SK-N-SH treated with all-trans-retinoic acid at 6 μM for 48 hours (cell line): Measurements from ENCODE around the gene LRBA.

ENCODE experiments used
- ESRRG ChIP-seq: fragments of 250-450 bp; sonication (Bioruptor Pico); IDR thresholded peaks from 2 replicates; pipeline ENCODE4 v1.6.1; 2021; ENCODE audit warnings: mild to moderate bottlenecking
- GLIS3 ChIP-seq: fragments of 250-450 bp; sonication (Bioruptor Pico); IDR thresholded peaks from 2 replicates; pipeline ENCODE4 v1.5.0; 2020; ENCODE audit warnings: mild to moderate bottlenecking, moderate library complexity
- RARB ChIP-seq: fragments of 250-450 bp; sonication (Bioruptor Pico); IDR thresholded peaks from 2 replicates; pipeline ENCODE4 v1.8.0; 2021; ENCODE audit warnings: mild to moderate bottlenecking, moderate library complexity
- TSHZ2 ChIP-seq: fragments of 250-450 bp; sonication (Bioruptor Pico); IDR thresholded peaks from 2 replicates; pipeline ENCODE4 v1.5.0; 2020; ENCODE audit warnings: mild to moderate bottlenecking, moderate library complexity
- ZFP30 ChIP-seq: fragments of 450-650 bp; formaldehyde crosslinking; IDR thresholded peaks from 2 replicates; pipeline ENCODE4 v1.5.0; 2022; ENCODE audit warnings: mild to moderate bottlenecking, moderate library complexity
- ZNF8 ChIP-seq: fragments of 450-650 bp; formaldehyde crosslinking; IDR thresholded peaks from 2 replicates; pipeline ENCODE4 v1.5.0; 2020; ENCODE audit warnings: mild to moderate bottlenecking, moderate library complexity
- TF ChIP-seq, protein P1 (sequence below): fragments of 250-450 bp; sonication (Bioruptor Pico); IDR thresholded peaks from 2 replicates; pipeline ENCODE4 v1.5.1; 2020; ENCODE audit warnings: low read depth, mild to moderate bottlenecking, moderate library complexity

DNA sequence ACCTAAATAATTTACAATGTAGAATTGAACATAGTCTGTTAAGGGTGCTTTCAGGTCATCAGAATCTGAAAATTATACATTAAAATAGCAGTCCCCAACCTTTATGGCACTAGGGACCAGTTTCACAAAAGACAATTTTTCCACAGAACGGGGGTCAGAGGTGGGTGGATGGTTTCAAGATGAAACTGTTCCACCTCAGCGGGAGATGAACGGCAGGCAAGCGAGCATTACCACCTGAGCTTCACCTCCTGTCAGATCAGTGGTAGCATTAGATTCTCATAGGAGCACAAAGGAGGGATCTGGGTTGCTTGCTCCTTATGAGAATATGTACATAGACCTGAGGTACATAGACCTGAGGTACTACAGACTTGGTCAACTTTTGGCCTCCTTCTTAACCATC lies 29.0 kb downstream of the LRBA start:
- no peak for TF ChIP-seq ZFP30 (CRISPR knock-in tag)
- TF ChIP-seq, protein P1, sequence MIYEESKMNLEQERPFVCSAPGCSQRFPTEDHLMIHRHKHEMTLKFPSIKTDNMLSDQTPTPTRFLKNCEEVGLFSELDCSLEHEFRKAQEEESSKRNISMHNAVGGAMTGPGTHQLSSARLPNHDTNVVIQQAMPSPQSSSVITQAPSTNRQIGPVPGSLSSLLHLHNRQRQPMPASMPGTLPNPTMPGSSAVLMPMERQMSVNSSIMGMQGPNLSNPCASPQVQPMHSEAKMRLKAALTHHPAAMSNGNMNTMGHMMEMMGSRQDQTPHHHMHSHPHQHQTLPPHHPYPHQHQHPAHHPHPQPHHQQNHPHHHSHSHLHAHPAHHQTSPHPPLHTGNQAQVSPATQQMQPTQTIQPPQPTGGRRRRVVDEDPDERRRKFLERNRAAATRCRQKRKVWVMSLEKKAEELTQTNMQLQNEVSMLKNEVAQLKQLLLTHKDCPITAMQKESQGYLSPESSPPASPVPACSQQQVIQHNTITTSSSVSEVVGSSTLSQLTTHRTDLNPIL (CRISPR knock-in tag): no peak
- no peak for TF ChIP-seq ESRRG (CRISPR knock-in tag)
- no peak for TF ChIP-seq GLIS3 (CRISPR knock-in tag)
- TF ChIP-seq ZNF8 (CRISPR knock-in tag): no peak
- no peak for TF ChIP-seq TSHZ2 (CRISPR knock-in tag)
- TF ChIP-seq RARB (CRISPR knock-in tag): no peak
